ENCODE data around the gene NOL4.

The NOL4 gene

DNA sequence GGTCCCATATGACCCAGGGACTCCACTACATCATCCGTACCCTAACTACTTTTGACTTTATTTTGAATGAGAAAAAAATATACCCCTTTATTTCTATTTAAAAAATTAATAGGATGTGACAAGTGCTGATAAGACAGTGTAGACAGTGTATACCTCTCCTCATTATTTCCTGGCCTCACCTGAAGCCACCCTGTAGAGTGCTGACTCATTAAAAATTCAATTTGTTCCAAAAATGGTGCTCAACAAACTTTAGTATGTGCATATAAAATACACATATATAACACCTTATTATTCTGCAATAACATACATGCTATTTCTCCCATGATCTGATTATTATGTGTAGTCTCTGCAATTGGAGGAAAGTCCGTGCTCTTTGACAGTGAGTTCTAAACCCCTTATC lies 20.8 kb downstream of the NOL4 start:
- Histone ChIP-seq H3K36me3 (ENCODE audit: control insufficient read depth, low read length) (no peaks in the 10 kb centered on the region), H3K79me2 (ENCODE audit: control insufficient read depth, low read length) (no peaks in the 10 kb centered on the region), H3K9me2 (replicated peaks; ENCODE audit: control insufficient read depth, low read length) (no peaks in the 10 kb centered on the region), H3K4me2 (ENCODE audit: low read length) (no peak overlapping the region), H3F3A (ENCODE audit: control insufficient read depth, insufficient read depth) (no peaks in the 10 kb centered on the region), H3K4me3 (ENCODE audit: low read length) (no peak overlapping the region), H3K9me3 (ENCODE audit: control insufficient read depth, insufficient read depth, low read length) (no peaks in the 10 kb centered on the region), H3K4me1 (ENCODE audit: control insufficient read depth, low read length) (no peaks in the 10 kb centered on the region), H3K27me3 (ENCODE audit: control insufficient read depth, low read length) (no peaks in the 10 kb centered on the region), H3K27ac (ENCODE audit: low read depth, low read length) (no peak overlapping the region), H4K20me1 (ENCODE audit: control insufficient read depth, insufficient read depth, low read depth, low read length) (no peaks in the 10 kb centered on the region)
- TF ChIP-seq, protein P1, sequence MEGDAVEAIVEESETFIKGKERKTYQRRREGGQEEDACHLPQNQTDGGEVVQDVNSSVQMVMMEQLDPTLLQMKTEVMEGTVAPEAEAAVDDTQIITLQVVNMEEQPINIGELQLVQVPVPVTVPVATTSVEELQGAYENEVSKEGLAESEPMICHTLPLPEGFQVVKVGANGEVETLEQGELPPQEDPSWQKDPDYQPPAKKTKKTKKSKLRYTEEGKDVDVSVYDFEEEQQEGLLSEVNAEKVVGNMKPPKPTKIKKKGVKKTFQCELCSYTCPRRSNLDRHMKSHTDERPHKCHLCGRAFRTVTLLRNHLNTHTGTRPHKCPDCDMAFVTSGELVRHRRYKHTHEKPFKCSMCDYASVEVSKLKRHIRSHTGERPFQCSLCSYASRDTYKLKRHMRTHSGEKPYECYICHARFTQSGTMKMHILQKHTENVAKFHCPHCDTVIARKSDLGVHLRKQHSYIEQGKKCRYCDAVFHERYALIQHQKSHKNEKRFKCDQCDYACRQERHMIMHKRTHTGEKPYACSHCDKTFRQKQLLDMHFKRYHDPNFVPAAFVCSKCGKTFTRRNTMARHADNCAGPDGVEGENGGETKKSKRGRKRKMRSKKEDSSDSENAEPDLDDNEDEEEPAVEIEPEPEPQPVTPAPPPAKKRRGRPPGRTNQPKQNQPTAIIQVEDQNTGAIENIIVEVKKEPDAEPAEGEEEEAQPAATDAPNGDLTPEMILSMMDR (IDR thresholded peaks at IDR 0.05; ENCODE audit: low read depth, low read length, poor library complexity, severe bottlenecking): no peak
- TF ChIP-seq EZH2phosphoT487 (IDR thresholded peaks at IDR 0.05; ENCODE audit: borderline replicate concordance, low read length): no peak

DNA sequence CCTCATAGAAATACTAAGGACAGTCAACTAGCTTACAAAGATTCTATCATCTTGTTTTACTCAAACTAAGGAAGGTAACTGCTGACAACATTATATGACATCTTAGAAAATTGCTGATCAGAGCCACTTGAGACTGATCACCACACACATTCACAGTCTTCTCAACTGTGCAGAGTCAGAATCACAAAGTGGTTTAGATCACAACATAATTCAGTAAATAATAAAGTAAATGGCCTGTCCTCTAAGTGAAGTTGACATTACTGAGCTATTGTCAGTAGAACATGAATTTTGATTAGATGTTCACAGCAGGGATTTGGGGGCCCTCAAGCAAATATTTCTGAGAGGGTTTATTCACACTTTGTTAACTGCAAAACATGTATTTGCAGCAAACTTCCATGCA lies 28.5 kb downstream of the NOL4 start:
- H3K4me3 ChIP-seq (ENCODE audit: low read length): no peak overlapping the region
- no peaks in the 10 kb centered on the region for H3K9me2 ChIP-seq (replicated peaks; ENCODE audit: control insufficient read depth, low read length)
- no peaks in the 10 kb centered on the region for H3K36me3 ChIP-seq (ENCODE audit: control insufficient read depth, low read length)
- H3K4me2 ChIP-seq (ENCODE audit: low read length): no peak overlapping the region
- H3F3A ChIP-seq (ENCODE audit: control insufficient read depth, insufficient read depth): no peaks in the 10 kb centered on the region
- H3K79me2 ChIP-seq (ENCODE audit: control insufficient read depth, low read length): no peaks in the 10 kb centered on the region
- H3K9me3 ChIP-seq (ENCODE audit: control insufficient read depth, insufficient read depth, low read length): no peaks in the 10 kb centered on the region
- no peaks in the 10 kb centered on the region for H3K27me3 ChIP-seq (ENCODE audit: control insufficient read depth, low read length)
- TF ChIP-seq EZH2phosphoT487 (IDR thresholded peaks at IDR 0.05; ENCODE audit: borderline replicate concordance, low read length): no peak
- H3K4me1 ChIP-seq (ENCODE audit: control insufficient read depth, low read length): no peaks in the 10 kb centered on the region
- H3K27ac ChIP-seq (ENCODE audit: low read depth, low read length): no peak overlapping the region
- no peaks in the 10 kb centered on the region for H4K20me1 ChIP-seq (ENCODE audit: control insufficient read depth, insufficient read depth, low read depth, low read length)

DNA sequence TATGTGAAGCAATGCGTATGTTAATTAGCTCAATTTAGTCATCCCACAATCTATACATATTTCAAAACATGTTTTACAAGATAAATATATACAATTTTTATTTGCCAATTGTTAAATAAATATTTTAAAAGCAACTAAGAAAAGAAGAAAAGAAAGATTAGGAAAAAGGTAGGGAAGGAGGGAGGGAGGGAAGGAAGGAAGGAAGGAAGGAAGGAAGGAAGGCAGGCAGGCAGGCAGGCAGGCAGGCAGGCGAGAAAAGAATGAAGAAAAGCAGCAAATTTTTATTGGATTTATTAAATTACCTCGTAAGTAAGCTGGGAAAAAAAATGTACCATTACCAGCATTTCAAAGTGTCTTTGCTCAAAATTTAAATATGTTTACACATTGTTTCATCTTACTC lies 30.5 kb downstream of the NOL4 start:
- Histone ChIP-seq H4K20me1 (ENCODE audit: control insufficient read depth, insufficient read depth, low read depth, low read length) (no peaks in the 10 kb centered on the region), H3K27me3 (ENCODE audit: control insufficient read depth, low read length) (no peaks in the 10 kb centered on the region), H3K79me2 (ENCODE audit: control insufficient read depth, low read length) (no peaks in the 10 kb centered on the region), H3K4me2 (ENCODE audit: low read length) (no peak overlapping the region), H3F3A (ENCODE audit: control insufficient read depth, insufficient read depth) (no peaks in the 10 kb centered on the region), H3K9me2 (replicated peaks; ENCODE audit: control insufficient read depth, low read length) (no peaks in the 10 kb centered on the region), H3K4me3 (ENCODE audit: low read length) (no peak overlapping the region), H3K36me3 (ENCODE audit: control insufficient read depth, low read length) (no peaks in the 10 kb centered on the region), H3K9me3 (ENCODE audit: control insufficient read depth, insufficient read depth, low read length) (no peaks in the 10 kb centered on the region), H3K4me1 (ENCODE audit: control insufficient read depth, low read length) (no peaks in the 10 kb centered on the region), H3K27ac (ENCODE audit: low read depth, low read length) (no peak overlapping the region)
- TF ChIP-seq, protein P1 (IDR thresholded peaks at IDR 0.05; ENCODE audit: low read depth, low read length, poor library complexity, severe bottlenecking): no peak
- TF ChIP-seq EZH2phosphoT487 (IDR thresholded peaks at IDR 0.05; ENCODE audit: borderline replicate concordance, low read length): no peak

DNA sequence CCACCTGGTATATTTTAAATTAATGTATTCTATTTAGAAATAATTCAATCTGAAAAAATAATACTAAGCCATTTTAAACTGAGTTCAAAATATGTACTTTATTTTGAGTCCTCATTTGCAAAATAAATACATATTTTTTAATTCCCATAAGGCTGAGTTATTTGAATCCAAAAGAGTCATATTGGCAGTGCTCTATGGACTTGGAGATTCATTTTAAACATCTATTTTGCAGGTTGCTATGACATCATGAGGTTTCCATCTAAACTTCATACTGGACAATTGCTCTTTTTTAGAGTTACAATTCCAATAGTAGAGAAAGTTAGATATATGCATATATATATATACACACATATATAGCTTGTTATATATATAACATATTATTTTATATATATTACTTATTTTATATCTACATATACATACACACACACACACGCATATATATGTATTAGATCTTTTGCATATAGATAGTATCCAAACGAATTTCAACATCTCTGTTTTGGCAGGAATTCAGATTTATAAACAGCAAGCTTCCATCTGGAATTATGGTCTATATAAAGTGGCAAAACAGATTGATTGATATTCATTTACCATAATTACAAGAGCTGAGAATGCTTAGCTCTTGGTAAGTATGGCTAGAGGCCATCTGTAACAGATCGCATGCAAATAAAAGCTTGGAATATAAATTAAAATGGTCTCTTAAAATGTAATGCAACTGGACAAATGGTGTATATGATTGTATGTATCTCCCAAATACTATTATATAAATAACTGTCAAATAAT lies 34.9 kb downstream of the NOL4 start:
- H3K27me3 ChIP-seq (ENCODE audit: control insufficient read depth, low read length): no peaks in the 10 kb centered on the region
- H3K9me3 ChIP-seq (ENCODE audit: control insufficient read depth, insufficient read depth, low read length): no peaks in the 10 kb centered on the region
- no peaks in the 10 kb centered on the region for H3K36me3 ChIP-seq (ENCODE audit: control insufficient read depth, low read length)
- no peaks in the 10 kb centered on the region for H4K20me1 ChIP-seq (ENCODE audit: control insufficient read depth, insufficient read depth, low read depth, low read length)
- no peak overlapping the region for H3K4me3 ChIP-seq (ENCODE audit: low read length)
- no peaks in the 10 kb centered on the region for H3K4me1 ChIP-seq (ENCODE audit: control insufficient read depth, low read length)
- H3F3A ChIP-seq (ENCODE audit: control insufficient read depth, insufficient read depth): no peaks in the 10 kb centered on the region
- no peak overlapping the region for H3K27ac ChIP-seq (ENCODE audit: low read depth, low read length)
- H3K4me2 ChIP-seq (ENCODE audit: low read length): no peak overlapping the region
- TF ChIP-seq EZH2phosphoT487 (IDR thresholded peaks at IDR 0.05; ENCODE audit: borderline replicate concordance, low read length): no peak
- TF ChIP-seq, protein P1 (IDR thresholded peaks at IDR 0.05; ENCODE audit: low read depth, low read length, poor library complexity, severe bottlenecking): no peak
- no peaks in the 10 kb centered on the region for H3K79me2 ChIP-seq (ENCODE audit: control insufficient read depth, low read length)
- H3K9me2 ChIP-seq (replicated peaks; ENCODE audit: control insufficient read depth, low read length): no peaks in the 10 kb centered on the region

Measured in DOHH2 (cell line).